Activated T-helper 1 cell treated with anti-CD3 and anti-CD28 coated beads, Interleukin-12 subunit alpha, Interleukin-12 subunit beta, Interleukin-2, Interleukin-4 antibody, amounts not matched to agents 30 ng/mL and 10 ng/mL and 1 ng/mL, durations not matched to agents 14 hours and 24 hours and 36 hours (primary cell): ENCODE data around the gene PFKFB3. TPM values are rescaled to one million over a fixed set of nuclear protein-coding genes. Genes with fewer than 3 reads are reported as not detected.
"Not testable (repeated sequence)": the region's sequence is repeated elsewhere in the genome, so short reads cannot be mapped to it uniquely, and the experiment has no call there.

ENCODE experiments used
- DNase-seq: peaks from one replicate; pipeline ENCODE4 v3.0.0; 2021; ENCODE audit warnings: low spot score
- H3K27ac Mint-ChIP-seq: one replicate; pipeline ENCODE4 v1.8.0; 2021; ENCODE audit warnings: mild to moderate bottlenecking, mixed read lengths
- H3K27me3 Mint-ChIP-seq: one replicate; pipeline ENCODE4 v1.8.0; 2022; ENCODE audit warnings: mild to moderate bottlenecking, moderate library complexity, mixed read lengths; ENCODE audit not compliant: insufficient read depth
- H3K36me3 Mint-ChIP-seq: one replicate; pipeline ENCODE4 v1.8.0; 2021; ENCODE audit warnings: low read depth, mixed read lengths
- H3K4me1 Mint-ChIP-seq: one replicate; pipeline ENCODE4 v1.8.0; 2021; ENCODE audit warnings: low read depth, mixed read lengths
- H3K4me3 Mint-ChIP-seq: one replicate; pipeline ENCODE4 v1.8.0; 2021; ENCODE audit warnings: mild to moderate bottlenecking, moderate library complexity, mixed read lengths
- H3K9me3 Mint-ChIP-seq: one replicate; pipeline ENCODE4 v1.8.0; 2021; ENCODE audit warnings: mixed read lengths
- intact Hi-C: fragments of 100-400 bp; cut with micrococcal nuclease; formaldehyde crosslinking; loops from one replicate; pipeline ENCODE4 v1.15.1; 2024
- total RNA-seq: library from RNA; stranded (reverse); gene quantifications from 2 replicates; pipeline ENCODE4 v1.2.3, GENCODE V29; 2022

The PFKFB3 gene
- total RNA-seq, 1 donor from 2014 or later: 90.3 TPM

- H3K27ac Mint-ChIP-seq: no peak overlapping the region
- H3K4me1 Mint-ChIP-seq: peaks cover 50% of the 10 kb centered on the region
- peaks cover 9% of the 10 kb centered on the region for H3K36me3 Mint-ChIP-seq
- H3K9me3 Mint-ChIP-seq: no peaks in the 10 kb centered on the region
- H3K4me3 Mint-ChIP-seq: no peak overlapping the region
- intact Hi-C loops: no loop called here
- H3K27me3 Mint-ChIP-seq: no peaks in the 10 kb centered on the region
- no peak for DNase-seq
Measured at GRCh38 chr10:6198171-6198570, 4.6 kb upstream of the PFKFB3 start.

DNA sequence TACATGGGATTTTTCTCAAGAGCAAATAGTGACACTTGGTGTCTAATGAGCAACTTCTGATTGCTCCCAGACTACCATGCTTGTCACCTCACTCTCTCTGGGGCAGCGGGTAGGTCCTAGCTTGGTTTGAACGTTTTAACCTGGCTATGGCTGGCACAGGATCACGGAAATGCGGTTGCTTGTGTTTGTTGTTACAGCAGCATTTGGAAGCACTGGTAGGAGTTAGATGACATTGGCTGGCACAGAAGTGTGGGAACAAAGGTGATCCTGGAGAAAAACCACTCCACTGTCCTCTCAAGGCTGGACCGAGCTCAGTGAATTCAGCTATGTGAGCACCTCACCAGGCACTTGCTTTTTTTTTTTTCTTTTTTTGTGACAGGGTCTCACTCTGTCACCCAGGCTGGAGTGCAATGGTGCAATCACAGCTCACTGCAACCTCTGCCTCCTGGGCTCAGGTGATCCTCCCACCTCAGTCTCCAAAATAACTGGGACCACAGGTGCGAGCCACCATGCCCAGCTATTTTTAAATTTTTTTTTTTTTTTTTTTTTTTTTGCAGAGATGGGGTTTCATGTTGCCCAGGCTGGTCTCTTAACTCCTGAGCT is 3.5 kb upstream of the PFKFB3 start:
- Mint-ChIP-seq H3K27me3 (no peaks in the 10 kb centered on the region), H3K4me3 (no peak overlapping the region), H3K9me3 (no peaks in the 10 kb centered on the region), H3K36me3 (peaks cover 11% of the 10 kb centered on the region), H3K27ac (no peak overlapping the region), H3K4me1 (peaks cover 41% of the 10 kb centered on the region)
- no peak for DNase-seq
- intact Hi-C loops: no loop called here

GRCh38 chr10:6200440-6200733 is 2.3 kb upstream of the PFKFB3 start:
- peak overlapping the region; percentile 80 for H3K27ac Mint-ChIP-seq
- H3K36me3 Mint-ChIP-seq: peaks cover 10% of the 10 kb centered on the region
- no peaks in the 10 kb centered on the region for H3K27me3 Mint-ChIP-seq
- peaks cover 45% of the 10 kb centered on the region for H3K4me1 Mint-ChIP-seq
- no peaks in the 10 kb centered on the region for H3K9me3 Mint-ChIP-seq
- intact Hi-C loops: loop anchor here (2.0 to 5.0 kb wide), 5 partner anchors 73 to 392 kb away; partner anchors contain the start of gene RBM17
- peak overlapping the region; percentile 63 for H3K4me3 Mint-ChIP-seq
- no peak for DNase-seq

DNA sequence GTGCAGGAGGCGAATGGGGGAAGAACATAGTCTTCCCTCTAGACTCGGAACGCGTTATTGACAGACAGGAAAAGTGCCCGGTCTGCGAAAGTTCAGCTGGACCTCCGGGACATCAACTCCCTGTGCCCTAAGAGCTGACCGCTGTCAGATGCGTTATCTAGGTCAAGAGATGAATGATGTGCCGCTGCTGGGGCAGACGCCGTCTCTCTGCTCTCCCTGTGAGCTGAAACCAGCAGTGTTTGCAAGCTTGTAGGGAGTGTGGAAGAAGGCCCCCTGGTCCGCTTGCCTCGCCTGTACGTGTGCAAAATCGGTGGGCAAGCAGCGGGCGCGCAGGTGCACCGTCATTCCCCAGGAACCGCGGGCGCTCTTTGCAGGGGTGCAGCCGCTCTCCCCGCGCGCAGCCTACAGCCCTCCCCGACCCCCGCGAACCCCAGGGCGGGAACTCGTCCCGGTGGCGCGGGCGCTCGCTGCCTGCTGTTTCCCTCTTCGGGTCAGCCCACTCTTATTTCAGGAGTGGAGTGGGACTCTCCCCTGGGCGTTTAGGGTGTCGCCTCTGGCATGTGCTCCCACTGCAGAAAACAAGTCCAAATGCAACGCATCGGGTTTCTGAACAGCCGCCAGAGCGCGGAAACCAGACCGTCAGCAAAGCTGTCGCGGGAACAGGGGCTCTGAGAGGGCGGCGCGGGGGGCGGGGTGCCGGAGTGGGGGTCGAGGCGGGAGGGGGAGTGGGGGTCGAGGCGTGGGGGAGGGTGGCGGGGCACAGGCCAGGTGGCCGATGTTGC is 1.8 kb upstream of the PFKFB3 start:
- peaks cover 40% of the 10 kb centered on the region for H3K4me1 Mint-ChIP-seq
- H3K9me3 Mint-ChIP-seq: no peaks in the 10 kb centered on the region
- H3K27ac Mint-ChIP-seq: peak overlapping the region; percentile 86
- peak overlapping the region; percentile 63 for H3K4me3 Mint-ChIP-seq
- peak; percentile 18 for DNase-seq
- peaks cover 9% of the 10 kb centered on the region for H3K36me3 Mint-ChIP-seq
- no peaks in the 10 kb centered on the region for H3K27me3 Mint-ChIP-seq
- intact Hi-C loops: loop anchor here (1.0 to 5.0 kb wide), 8 partner anchors 38 to 391 kb away; partner anchors contain the start of gene RBM17

DNA sequence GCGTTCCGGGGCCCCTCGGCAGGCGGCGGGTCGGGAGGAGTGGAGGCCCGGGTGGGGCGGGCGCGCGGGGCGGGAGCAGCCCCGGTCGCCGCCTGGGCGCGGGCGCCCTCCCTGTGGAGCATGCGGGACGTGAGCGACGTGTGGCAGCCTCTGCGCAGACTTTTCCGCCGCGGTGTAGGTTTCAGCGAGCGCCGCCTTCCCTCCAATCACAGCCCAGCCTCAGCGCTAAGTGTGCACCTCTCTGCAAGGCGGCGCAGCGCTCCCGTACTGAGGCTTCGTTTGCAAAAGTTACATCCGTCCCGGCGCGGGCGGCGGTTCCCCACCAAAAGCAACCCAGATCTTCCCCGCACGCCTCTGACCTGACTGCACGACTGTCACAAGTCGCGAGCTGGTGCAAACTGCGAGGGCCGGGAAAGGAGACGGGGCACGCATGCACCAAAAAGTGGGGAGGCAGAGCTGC is 1.2 kb upstream of the PFKFB3 start:
- Mint-ChIP-seq H3K36me3 (peaks cover 9% of the 10 kb centered on the region), H3K4me3 (peak overlapping the region; percentile 91), H3K9me3 (no peaks in the 10 kb centered on the region), H3K27ac (peak overlapping the region; percentile 92), H3K4me1 (peaks cover 40% of the 10 kb centered on the region), H3K27me3 (no peaks in the 10 kb centered on the region)
- peak; percentile 81 for DNase-seq
- intact Hi-C loops: loop anchor here (1.0 to 5.0 kb wide), 8 partner anchors 38 to 391 kb away; partner anchors contain the start of gene RBM17

DNA sequence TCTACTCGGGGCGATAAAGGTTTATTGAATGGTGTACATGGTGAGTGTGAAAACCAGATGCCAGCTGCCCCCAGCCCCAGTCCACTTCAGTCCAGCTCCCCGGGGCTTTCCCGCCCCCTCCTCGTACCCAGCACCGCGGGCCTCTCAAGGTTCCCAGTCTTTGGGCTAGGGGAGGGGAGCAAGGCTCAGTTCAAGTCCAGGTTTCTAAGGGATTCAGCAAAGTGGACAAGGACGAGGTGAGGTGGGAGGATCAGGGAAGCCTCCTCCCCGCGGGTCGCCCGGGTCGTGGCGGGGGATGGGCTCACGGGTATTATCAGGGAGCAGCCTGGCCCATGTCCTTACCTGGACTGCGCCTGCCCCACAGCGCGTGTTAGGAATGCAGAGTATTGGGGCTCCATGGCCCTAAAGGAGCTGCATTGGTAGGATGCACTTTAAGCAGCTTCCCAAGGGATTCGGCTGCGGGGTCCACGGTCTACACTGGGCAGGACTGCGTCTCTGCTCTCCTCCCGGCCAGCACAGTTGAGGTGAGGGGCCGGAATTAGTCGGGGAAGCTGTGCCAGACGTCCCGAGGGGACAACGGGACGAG is 541 bp upstream of the PFKFB3 start:
- DNase-seq: no peak
- Mint-ChIP-seq H3K4me3 (peak overlapping the region; percentile 91), H3K4me1 (peaks cover 40% of the 10 kb centered on the region), H3K27ac (peak overlapping the region; percentile 92), H3K36me3 (peaks cover 9% of the 10 kb centered on the region), H3K27me3 (no peaks in the 10 kb centered on the region), H3K9me3 (no peaks in the 10 kb centered on the region)
- intact Hi-C loops: loop anchor here (1.0 to 5.0 kb wide), 11 partner anchors 29 to 464 kb away; partner anchors contain the start of genes ANKRD16 and IL15RA

- Mint-ChIP-seq H3K36me3 (peaks cover 14% of the 10 kb centered on the region), H3K4me1 (peaks cover 49% of the 10 kb centered on the region), H3K27ac (peak overlapping the region; percentile 92), H3K9me3 (no peaks in the 10 kb centered on the region), H3K4me3 (peak overlapping the region; percentile 96), H3K27me3 (no peaks in the 10 kb centered on the region)
- intact Hi-C loops: loop anchor here (1.0 to 5.0 kb wide), 8 partner anchors 67 to 389 kb away; partner anchors contain the start of gene IL15RA
- peak; percentile 64 for DNase-seq
Measured at GRCh38 chr10:6203331-6204062, 765 bp downstream of the PFKFB3 start.

DNA sequence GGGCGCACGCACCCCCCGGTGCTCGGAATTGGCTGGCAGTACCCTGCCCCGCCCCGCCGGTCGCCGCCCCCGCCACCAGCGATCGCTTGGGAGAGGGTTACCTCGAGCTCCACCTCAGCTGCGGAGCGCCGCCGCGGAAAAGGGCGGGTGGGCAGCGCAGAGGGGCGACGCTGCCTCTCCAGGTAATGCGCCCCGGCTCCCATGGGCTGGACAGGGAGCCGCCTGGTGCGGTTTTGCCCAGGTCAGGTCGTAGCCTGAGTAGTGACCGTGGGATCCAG is 1.3 kb downstream of the PFKFB3 start:
- Mint-ChIP-seq H3K27ac (no peak overlapping the region), H3K36me3 (peaks cover 13% of the 10 kb centered on the region)

GRCh38 chr10:6204341-6205191 is 1.8 kb downstream of the PFKFB3 start:
- Mint-ChIP-seq H3K4me3 (peak overlapping the region; percentile 96), H3K27me3 (no peaks in the 10 kb centered on the region), H3K4me1 (peaks cover 41% of the 10 kb centered on the region), H3K27ac (peak overlapping the region; percentile 22), H3K9me3 (no peaks in the 10 kb centered on the region), H3K36me3 (peaks cover 11% of the 10 kb centered on the region)
- DNase-seq: peak; percentile 19
- intact Hi-C loops: loop anchor here (1.0 to 5.0 kb wide), 5 partner anchors 77 to 388 kb away; no protein-coding TSS in a partner anchor

More for the DNA sequence above, 1.3 kb downstream of the PFKFB3 start:
- intact Hi-C loops: loop anchor here (1.0 to 5.0 kb wide), 5 partner anchors 77 to 388 kb away; no protein-coding TSS in a partner anchor
- DNase-seq: peak; percentile 68
- no peaks in the 10 kb centered on the region for H3K9me3 Mint-ChIP-seq
- H3K27me3 Mint-ChIP-seq: no peaks in the 10 kb centered on the region
- peak overlapping the region; percentile 96 for H3K4me3 Mint-ChIP-seq
- H3K4me1 Mint-ChIP-seq: peaks cover 44% of the 10 kb centered on the region

DNA sequence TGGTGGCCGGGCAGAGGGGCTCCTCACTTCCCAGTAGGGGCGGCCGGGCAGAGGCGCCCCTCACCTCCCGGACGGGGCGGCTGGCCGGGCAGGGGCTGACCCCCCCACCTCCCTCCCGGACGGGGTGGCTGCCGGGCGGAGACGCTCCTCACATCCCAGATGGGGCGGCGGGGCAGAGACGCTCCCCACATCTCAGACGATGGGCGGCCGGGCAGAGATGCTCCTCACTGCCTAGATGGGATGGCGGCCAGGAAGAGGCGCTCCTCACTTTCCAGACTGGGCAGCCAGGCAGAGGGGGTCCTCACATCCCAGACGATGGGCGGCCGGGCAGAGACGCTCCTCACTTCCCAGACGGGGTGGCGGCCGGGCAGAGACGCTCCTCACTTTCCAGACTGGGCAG is 3.8 kb downstream of the PFKFB3 start:
- H3K27ac Mint-ChIP-seq, H3K4me3 Mint-ChIP-seq, H3K9me3 Mint-ChIP-seq, DNase-seq, intact Hi-C loops, H3K27me3 Mint-ChIP-seq: not testable (repeated sequence)
- H3K36me3 Mint-ChIP-seq: peaks cover 16% of the 10 kb centered on the region
- H3K4me1 Mint-ChIP-seq: peaks cover 34% of the 10 kb centered on the region

- intact Hi-C loops: no loop called here
- Mint-ChIP-seq H3K36me3 (peaks cover 16% of the 10 kb centered on the region), H3K9me3 (no peaks in the 10 kb centered on the region), H3K4me1 (peaks cover 25% of the 10 kb centered on the region), H3K27me3 (no peaks in the 10 kb centered on the region), H3K4me3 (peak overlapping the region; percentile 68), H3K27ac (peak overlapping the region; percentile 86)
- no peak for DNase-seq
Measured at GRCh38 chr10:6207658-6208057, 4.9 kb downstream of the PFKFB3 start.

- Mint-ChIP-seq H3K4me1 (peaks cover 25% of the 10 kb centered on the region), H3K4me3 (no peak overlapping the region), H3K27me3 (no peaks in the 10 kb centered on the region), H3K27ac (no peak overlapping the region), H3K9me3 (no peaks in the 10 kb centered on the region), H3K36me3 (peaks cover 22% of the 10 kb centered on the region)
- no peak for DNase-seq
- intact Hi-C loops: no loop called here
Measured at GRCh38 chr10:6208799-6209235, 6.1 kb downstream of the PFKFB3 start.
